ENCODE results near the gene TMCO4.
"Not testable (repeated sequence)": the region's sequence is repeated elsewhere in the genome, so short reads cannot be mapped to it uniquely, and the experiment has no call there.

TMCO4 gene

GRCh38 chr1:19644395-19644680 is 155.4 kb downstream of the TMCO4 start:
- H3K4me3 ChIP-seq (ENCODE audit: low read length): peak overlapping the region; percentile 74; the same call in 1 of the 2 replicates
- no peak for TF ChIP-seq ZNF274 (IDR thresholded peaks at IDR 0.05; ENCODE audit: low read depth, low read length)

GRCh38 chr1:19643602-19644394 is 155.9 kb downstream of the TMCO4 start, which contains the start of gene NBL1:
Gene NBL1, plus strand, starts transcription at chr1:19644311. Its CDS starts 10,720 bp downstream, at chr1:19655031.
- H3K4me3 ChIP-seq (ENCODE audit: low read length): peak within 1 kb of the TSS; percentile 74; the same call in 1 of the 2 replicates
- no peak for TF ChIP-seq ZNF274 (IDR thresholded peaks at IDR 0.05; ENCODE audit: low read depth, low read length)

GRCh38 chr1:19643121-19643520 is 156.6 kb downstream of the TMCO4 start:
- no peak overlapping the region for H3K4me3 ChIP-seq (ENCODE audit: low read length)
- TF ChIP-seq ZNF274 (IDR thresholded peaks at IDR 0.05; ENCODE audit: low read depth, low read length): no peak

GRCh38 chr1:19640363-19641316 is 159.1 kb downstream of the TMCO4 start:
- TF ChIP-seq ZNF274 (IDR thresholded peaks at IDR 0.05; ENCODE audit: low read depth, low read length): no peak
- H3K4me3 ChIP-seq (ENCODE audit: low read length): no peak overlapping the region

- TF ChIP-seq ZNF274 (IDR thresholded peaks at IDR 0.05; ENCODE audit: low read depth, low read length): no peak
Measured at GRCh38 chr1:19639999-19640362, 159.7 kb downstream of the TMCO4 start.

GRCh38 chr1:19639228-19639627 is 160.5 kb downstream of the TMCO4 start:
- not testable (repeated sequence) for H3K4me3 ChIP-seq (ENCODE audit: low read length)

More at GRCh38 chr1:19639999-19640362, 159.7 kb downstream of the TMCO4 start:
- no peak overlapping the region for H3K4me3 ChIP-seq (ENCODE audit: low read length)

- no peak overlapping the region for H3K4me3 ChIP-seq (ENCODE audit: low read length)
- no peak for TF ChIP-seq ZNF274 (IDR thresholded peaks at IDR 0.05; ENCODE audit: low read depth, low read length)
Measured at GRCh38 chr1:19637606-19638005, 162.1 kb downstream of the TMCO4 start.

- not testable (repeated sequence) for H3K4me3 ChIP-seq (ENCODE audit: low read length)
Measured at GRCh38 chr1:19636749-19637148, 163.0 kb downstream of the TMCO4 start.

GRCh38 chr1:19636065-19636464 is 163.7 kb downstream of the TMCO4 start:
- no peak for TF ChIP-seq ZNF274 (IDR thresholded peaks at IDR 0.05; ENCODE audit: low read depth, low read length)
- H3K4me3 ChIP-seq (ENCODE audit: low read length): no peak overlapping the region

- no peak overlapping the region for H3K4me3 ChIP-seq (ENCODE audit: low read length)
- no peak for TF ChIP-seq ZNF274 (IDR thresholded peaks at IDR 0.05; ENCODE audit: low read depth, low read length)
Measured at GRCh38 chr1:19635646-19636045, 164.1 kb downstream of the TMCO4 start.

GRCh38 chr1:19635064-19635463 is 164.7 kb downstream of the TMCO4 start:
- H3K4me3 ChIP-seq (ENCODE audit: low read length): not testable (repeated sequence)

- H3K4me3 ChIP-seq (ENCODE audit: low read length): no peak overlapping the region
- no peak for TF ChIP-seq ZNF274 (IDR thresholded peaks at IDR 0.05; ENCODE audit: low read depth, low read length)
Measured at GRCh38 chr1:19633106-19633505, 166.6 kb downstream of the TMCO4 start.

Data from GM08714 (cell line).